Glutamatergic neuron (in vitro differentiated cells): Measurements from ENCODE around the gene HAPLN2. TPM values are rescaled to one million over a fixed set of nuclear protein-coding genes. Genes with fewer than 3 reads are reported as not detected.

ENCODE experiments used
- DNase-seq: peaks from one replicate; pipeline ENCODE4 v3.0.0; 2022
- H3K27ac Mint-ChIP-seq: one replicate; pipeline ENCODE4 v1.8.0; 2020; ENCODE audit warnings: mild to moderate bottlenecking, mixed read lengths, inconsistent platforms; ENCODE audit not compliant: unreplicated experiment
- H3K27me3 Mint-ChIP-seq: one replicate; pipeline ENCODE4 v1.8.0; 2020; ENCODE audit warnings: mild to moderate bottlenecking, moderate library complexity, mixed read lengths, inconsistent platforms; ENCODE audit not compliant: unreplicated experiment
- H3K36me3 Mint-ChIP-seq: one replicate; pipeline ENCODE4 v1.8.0; 2020; ENCODE audit warnings: mild to moderate bottlenecking, mixed read lengths, inconsistent platforms; ENCODE audit not compliant: unreplicated experiment
- H3K4me1 Mint-ChIP-seq: one replicate; pipeline ENCODE4 v1.8.0; 2020; ENCODE audit warnings: mild to moderate bottlenecking, low read depth, mixed read lengths, inconsistent platforms; ENCODE audit not compliant: unreplicated experiment
- H3K4me3 Mint-ChIP-seq: one replicate; pipeline ENCODE4 v1.8.0; 2020; ENCODE audit warnings: mild to moderate bottlenecking, mixed read lengths, inconsistent platforms; ENCODE audit not compliant: unreplicated experiment
- H3K9me3 Mint-ChIP-seq: one replicate; pipeline ENCODE4 v1.8.0; 2020; ENCODE audit warnings: mild to moderate bottlenecking, moderate library complexity, mixed read lengths, inconsistent platforms; ENCODE audit not compliant: unreplicated experiment
- total RNA-seq: library from RNA; stranded (reverse); fragmentation: NEBNext Ultra II Directional; extraction: Animal tissue kit (Norgen Biotek cat#: 25700); gene quantifications from one replicate; pipeline ENCODE4 v1.2.1, GENCODE V29; 2021; ENCODE audit not compliant: unreplicated experiment
- TF ChIP-seq, protein P1 (sequence below): fragments of 200-600 bp; sonication (generic); IDR thresholded peaks from one replicate; pipeline ENCODE4 v1.5.0; 2021; ENCODE audit not compliant: partially characterized antibody, unreplicated experiment

HAPLN2 gene
- total RNA-seq, 1 donor from 2014 or later, result 0.71 TPM

DNA sequence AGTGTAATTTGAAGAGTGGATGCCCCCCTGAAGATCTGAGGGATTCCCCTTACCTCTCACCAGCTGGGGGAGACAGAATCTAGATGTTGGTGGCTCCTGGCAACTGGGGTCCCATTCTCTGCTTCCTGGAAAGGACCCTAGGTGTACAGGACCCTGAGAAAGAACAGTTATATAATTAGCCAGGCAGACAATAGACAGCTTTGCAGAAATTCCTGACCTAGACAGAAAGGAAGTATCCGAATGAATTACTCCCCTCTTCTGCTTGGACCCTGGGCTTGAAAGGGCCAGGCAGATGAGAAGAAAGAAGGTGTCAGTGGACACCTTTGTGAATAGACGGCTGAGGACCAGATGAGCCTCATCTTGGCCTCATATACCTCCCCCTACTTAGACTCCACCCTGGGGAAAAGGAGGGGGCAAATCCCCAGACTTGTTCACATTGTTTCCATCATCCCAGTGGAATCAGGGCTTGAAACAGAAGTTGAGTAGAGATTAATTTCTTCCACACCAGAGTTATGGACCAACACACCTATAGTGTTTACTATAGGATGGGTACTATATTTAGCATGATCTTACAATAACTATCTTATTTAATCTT is 45.1 kb upstream of the HAPLN2 start:
- TF ChIP-seq, protein P1, sequence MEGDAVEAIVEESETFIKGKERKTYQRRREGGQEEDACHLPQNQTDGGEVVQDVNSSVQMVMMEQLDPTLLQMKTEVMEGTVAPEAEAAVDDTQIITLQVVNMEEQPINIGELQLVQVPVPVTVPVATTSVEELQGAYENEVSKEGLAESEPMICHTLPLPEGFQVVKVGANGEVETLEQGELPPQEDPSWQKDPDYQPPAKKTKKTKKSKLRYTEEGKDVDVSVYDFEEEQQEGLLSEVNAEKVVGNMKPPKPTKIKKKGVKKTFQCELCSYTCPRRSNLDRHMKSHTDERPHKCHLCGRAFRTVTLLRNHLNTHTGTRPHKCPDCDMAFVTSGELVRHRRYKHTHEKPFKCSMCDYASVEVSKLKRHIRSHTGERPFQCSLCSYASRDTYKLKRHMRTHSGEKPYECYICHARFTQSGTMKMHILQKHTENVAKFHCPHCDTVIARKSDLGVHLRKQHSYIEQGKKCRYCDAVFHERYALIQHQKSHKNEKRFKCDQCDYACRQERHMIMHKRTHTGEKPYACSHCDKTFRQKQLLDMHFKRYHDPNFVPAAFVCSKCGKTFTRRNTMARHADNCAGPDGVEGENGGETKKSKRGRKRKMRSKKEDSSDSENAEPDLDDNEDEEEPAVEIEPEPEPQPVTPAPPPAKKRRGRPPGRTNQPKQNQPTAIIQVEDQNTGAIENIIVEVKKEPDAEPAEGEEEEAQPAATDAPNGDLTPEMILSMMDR, result no peak
- no peak overlapping the region for H3K4me3 Mint-ChIP-seq
- H3K9me3 Mint-ChIP-seq, result peaks cover 3% of the 10 kb centered on the region
- no peak overlapping the region for H3K27ac Mint-ChIP-seq
- DNase-seq, result no peak
- H3K4me1 Mint-ChIP-seq, result peaks cover 15% of the 10 kb centered on the region
- H3K36me3 Mint-ChIP-seq, result no peaks in the 10 kb centered on the region
- H3K27me3 Mint-ChIP-seq, result peaks cover 6% of the 10 kb centered on the region

- TF ChIP-seq, protein P1, result no peak
- no peaks in the 10 kb centered on the region for H3K36me3 Mint-ChIP-seq
- H3K9me3 Mint-ChIP-seq, result peaks cover 3% of the 10 kb centered on the region
- H3K27me3 Mint-ChIP-seq, result peaks cover 8% of the 10 kb centered on the region
- DNase-seq, result no peak
- H3K4me1 Mint-ChIP-seq, result peaks cover 10% of the 10 kb centered on the region
- no peak overlapping the region for H3K27ac Mint-ChIP-seq
- peak overlapping the region; percentile 1 for H3K4me3 Mint-ChIP-seq
Measured at GRCh38 chr1:156577550-156577949, 41.7 kb upstream of the HAPLN2 start.

- no peak for DNase-seq
- Mint-ChIP-seq H3K36me3 (no peaks in the 10 kb centered on the region), H3K9me3 (no peaks in the 10 kb centered on the region), H3K4me1 (peaks cover 10% of the 10 kb centered on the region), H3K27me3 (peaks cover 8% of the 10 kb centered on the region), H3K4me3 (peak overlapping the region; percentile 1), H3K27ac (peak overlapping the region; percentile 3)
- TF ChIP-seq, protein P1, result no peak
Measured at GRCh38 chr1:156578055-156578454, 41.2 kb upstream of the HAPLN2 start.

DNA sequence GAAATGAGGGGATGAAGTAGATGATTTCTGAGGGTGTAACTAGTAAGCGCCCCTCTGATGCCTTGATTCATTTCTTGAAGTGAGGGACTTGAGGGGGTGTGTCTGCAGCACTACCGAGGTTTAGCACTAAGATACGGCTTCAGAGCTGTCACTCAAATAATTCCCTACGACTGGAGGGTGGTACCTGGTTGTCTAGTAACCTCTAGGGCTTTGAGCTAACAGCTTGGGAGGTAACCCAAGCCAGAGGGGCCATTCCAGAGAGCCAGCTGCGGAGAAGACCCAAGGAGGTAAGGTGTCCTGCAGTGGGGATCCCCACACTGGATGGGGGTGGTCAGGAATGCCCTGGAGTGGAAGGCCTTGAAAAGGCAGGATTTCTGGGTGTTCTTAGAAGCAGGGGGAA is 39.7 kb upstream of the HAPLN2 start, which contains the start of gene TTC24:
TSS of gene TTC24 (plus strand) at position 252 of the 400 bp plus-strand sequence. CDS start 1,642 bp downstream, outside the sequence.
- DNase-seq, result no peak
- H3K27me3 Mint-ChIP-seq, result peaks cover 10% of the 10 kb centered on the region
- H3K4me3 Mint-ChIP-seq, result no peak within 1 kb of the TSS
- H3K27ac Mint-ChIP-seq, result no peak within 1 kb of the TSS
- H3K9me3 Mint-ChIP-seq, result no peaks in the 10 kb centered on the region
- TF ChIP-seq, protein P1, result no peak
- no peaks in the 10 kb centered on the region for H3K36me3 Mint-ChIP-seq
- H3K4me1 Mint-ChIP-seq, result peaks cover 15% of the 10 kb centered on the region

GRCh38 chr1:156581661-156582387 is 37.4 kb upstream of the HAPLN2 start:
- TF ChIP-seq, protein P1, result no peak
- Mint-ChIP-seq H3K9me3 (no peaks in the 10 kb centered on the region), H3K4me1 (peaks cover 11% of the 10 kb centered on the region), H3K36me3 (no peaks in the 10 kb centered on the region), H3K4me3 (no peak overlapping the region), H3K27ac (no peak overlapping the region), H3K27me3 (peaks cover 13% of the 10 kb centered on the region)
- no peak for DNase-seq
